H1 (cell line): ENCODE measurements around the gene ANK2. TPM values are rescaled to one million over a fixed set of nuclear protein-coding genes. Genes with fewer than 3 reads are reported as not detected.

Source experiments
- CTCF ChIA-PET: fragments of 300-600 bp; sonication (Branson Sonifier 250); formaldehyde crosslinking; loops from one replicate; lab custom pipeline; 2021; ENCODE audit not compliant: partially characterized antibody; lab: Charles Lee
- POLR2A ChIA-PET: fragments of 300-600 bp; sonication (Branson Sonifier 250); formaldehyde crosslinking; loops from one replicate; lab custom pipeline; 2021; ENCODE audit warnings: inconsistent platforms; ENCODE audit not compliant: partially characterized antibody; lab: Charles Lee
- DNase-seq, 2 experiments: peaks; one replicate each; pipeline versions ENCODE4 v3.0.0 to v3.0.0-alpha.2; 2010 to 2022; ENCODE audit warnings: low spot score in 2 of 2, low read depth in 1 of 2, mixed read lengths in 1 of 2
- FAIRE-seq: peaks from 2 replicates; lab custom pipeline; 2011; peaks lifted over from hg19 to GRCh38; lab: Jason Lieb, UNC
- H2AFZ ChIP-seq: 2 replicates; pipeline ENCODE4 v1.8.1; 2012; ENCODE audit warnings: low read length, inconsistent platforms
- H2AK5ac ChIP-seq: 2 replicates; pipeline ENCODE4 v1.6.1; 2013; ENCODE audit warnings: low read depth, low read length
- H2BK120ac ChIP-seq: replicated peaks from 2 replicates; pipeline ENCODE3; 2013; ENCODE audit warnings: low read depth, low read length, inconsistent platforms
- H2BK12ac ChIP-seq: 2 replicates; pipeline ENCODE4 v1.6.1; 2013; ENCODE audit warnings: low read depth, low read length
- H2BK15ac ChIP-seq: 2 replicates; pipeline ENCODE4 v1.6.1; 2013; ENCODE audit warnings: low read length
- H2BK20ac ChIP-seq: 2 replicates; pipeline ENCODE4 v1.6.1; 2013; ENCODE audit warnings: low read length
- H2BK5ac ChIP-seq: 2 replicates; pipeline ENCODE4 v1.6.1; 2013; ENCODE audit warnings: low read depth, low read length
- H3K14ac ChIP-seq: 2 replicates; pipeline ENCODE4 v1.6.1; 2013; ENCODE audit warnings: inconsistent platforms; ENCODE audit not compliant: insufficient read length
- H3K18ac ChIP-seq: 2 replicates; pipeline ENCODE4 v1.6.1; 2013; ENCODE audit warnings: low read length; ENCODE audit errors: extremely low read depth
- H3K23ac ChIP-seq: 2 replicates; pipeline ENCODE4 v1.6.1; 2013; ENCODE audit warnings: inconsistent platforms; ENCODE audit not compliant: insufficient read length
- H3K23me2 ChIP-seq: 2 replicates; pipeline ENCODE4 v1.6.1; 2013; ENCODE audit warnings: low read depth, low read length
- H3K27ac ChIP-seq: 2 replicates; pipeline ENCODE4 v1.6.1; 2011; ENCODE audit warnings: low read depth, low read length, inconsistent platforms
- H3K27me3 ChIP-seq, 4 experiments: replicated peaks in 1 of 4; 1 replicate in 1 of 4; 2 replicates in 3 of 4; pipeline versions ENCODE4 v1.6.1 to v1.8.1; 2011 to 2013; ENCODE audit warnings: low read length in 3 of 4, mild to moderate bottlenecking in 3 of 4, inconsistent platforms in 2 of 4, mixed read lengths in 2 of 4, moderate library complexity in 1 of 4; ENCODE audit not compliant: control insufficient read depth in 3 of 4, insufficient read depth in 3 of 4; ENCODE audit errors: extremely low read depth in 1 of 4
- H3K36me3 ChIP-seq, 4 experiments: 2 replicates each; pipeline versions ENCODE4 v1.6.1 to v1.8.1; 2011 to 2013; ENCODE audit warnings: mild to moderate bottlenecking in 4 of 4, low read length in 3 of 4, moderate library complexity in 2 of 4, control low read depth in 1 of 4, inconsistent platforms in 1 of 4; ENCODE audit not compliant: insufficient read depth in 4 of 4, control insufficient read depth in 2 of 4
- H3K4ac ChIP-seq: replicated peaks from 2 replicates; pipeline ENCODE3; 2013; ENCODE audit warnings: low read length, low read depth, mixed read lengths, inconsistent platforms; ENCODE audit not compliant: insufficient read length
- H3K4me1 ChIP-seq, 4 experiments: replicated peaks in 1 of 4; 1 replicate in 1 of 4; 2 replicates in 3 of 4; pipeline versions ENCODE4 v1.6.1 to v1.8.1; 2011 to 2013; ENCODE audit warnings: low read length in 3 of 4, inconsistent platforms in 2 of 4, mixed read lengths in 1 of 4; ENCODE audit not compliant: insufficient read depth in 4 of 4, control insufficient read depth in 3 of 4
- H3K4me2 ChIP-seq, 2 experiments: 2 replicates each; pipeline versions ENCODE4 v1.6.1 to v1.8.1; 2011 to 2013; ENCODE audit warnings: low read depth in 2 of 2, low read length in 2 of 2, control low read depth in 1 of 2, inconsistent platforms in 1 of 2, mild to moderate bottlenecking in 1 of 2; ENCODE audit not compliant: insufficient read depth in 1 of 2
- H3K4me3 ChIP-seq, 4 experiments: fragments of 200-600, 300-600 bp in 1 of 4; sonication (generic), shearing (Covaris generic), sonication (Bioruptor Twin) in 1 of 4; 2 replicates each; pipeline versions ENCODE4 v1.5.1 to v1.8.1; 2011 to 2016; ENCODE audit warnings: low read length in 4 of 4, low read depth in 3 of 4, control low read depth in 2 of 4, inconsistent platforms in 2 of 4, mild to moderate bottlenecking in 2 of 4, mixed read lengths in 1 of 4, moderate library complexity in 1 of 4; ENCODE audit not compliant: insufficient read depth in 2 of 4; ENCODE audit errors: extremely low read depth in 1 of 4
- H3K56ac ChIP-seq: replicated peaks from 2 replicates; pipeline ENCODE3; 2013; ENCODE audit warnings: low read depth, mild to moderate bottlenecking, mixed read lengths, low read length, inconsistent platforms; ENCODE audit not compliant: insufficient read length
- H3K79me1 ChIP-seq: 2 replicates; pipeline ENCODE4 v1.6.1; 2013; ENCODE audit warnings: low read depth, low read length, control low read depth
- H3K79me2 ChIP-seq, 2 experiments: 2 replicates each; pipeline versions ENCODE4 v1.6.1 to v1.8.1; 2012 to 2013; ENCODE audit warnings: low read length in 2 of 2, mild to moderate bottlenecking in 2 of 2, inconsistent platforms in 1 of 2; ENCODE audit not compliant: insufficient read depth in 2 of 2, control insufficient read depth in 1 of 2
- H3K9ac ChIP-seq, 4 experiments: replicated peaks in 1 of 4; 1 replicate in 1 of 4; 2 replicates in 3 of 4; pipeline versions ENCODE4 v1.6.1 to v1.8.1; 2011 to 2013; ENCODE audit warnings: low read depth in 3 of 4, low read length in 3 of 4, control low read depth in 2 of 4, mild to moderate bottlenecking in 2 of 4, moderate library complexity in 2 of 4, inconsistent platforms in 1 of 4; ENCODE audit errors: extremely low read depth in 1 of 4
- H3K9me3 ChIP-seq, 2 experiments: 2 replicates each; pipeline versions ENCODE4 v1.6.1 to v1.8.1; 2012 to 2013; ENCODE audit warnings: mild to moderate bottlenecking in 2 of 2, moderate library complexity in 2 of 2, control low read depth in 1 of 2, inconsistent platforms in 1 of 2, low read depth in 1 of 2, low read length in 1 of 2, mixed read lengths in 1 of 2; ENCODE audit not compliant: insufficient read depth in 2 of 2
- H4K20me1 ChIP-seq, 2 experiments: replicated peaks in 1 of 2; 2 replicates each; pipeline versions ENCODE3 to v1.8.1; 2011 to 2013; ENCODE audit warnings: inconsistent platforms in 2 of 2, low read length in 2 of 2, mild to moderate bottlenecking in 1 of 2; ENCODE audit not compliant: insufficient read depth in 2 of 2, control insufficient read depth in 1 of 2
- H4K5ac ChIP-seq: 2 replicates; pipeline ENCODE4 v1.6.1; 2013; ENCODE audit warnings: low read length, low read depth, mixed read lengths, inconsistent platforms; ENCODE audit not compliant: insufficient read length
- H4K8ac ChIP-seq: 2 replicates; pipeline ENCODE4 v1.8.0; 2013; ENCODE audit warnings: mild to moderate bottlenecking, moderate library complexity, low read length, inconsistent platforms; ENCODE audit not compliant: insufficient read depth; ENCODE audit errors: extremely low read depth
- H4K91ac ChIP-seq: replicated peaks from 2 replicates; pipeline ENCODE3; 2013; ENCODE audit warnings: low read length, mixed read lengths, inconsistent platforms; ENCODE audit not compliant: insufficient read length
- HDAC2 ChIP-seq, 2 experiments: fragments of 300-600 bp in 1 of 2; sonication (generic) in 1 of 2; IDR thresholded peaks; 2 replicates each; pipeline ENCODE4 v1.6.1; 2011 to 2012; ENCODE audit warnings: low read depth in 2 of 2, low read length in 2 of 2, mild to moderate bottlenecking in 2 of 2, moderate library complexity in 2 of 2, borderline replicate concordance in 1 of 2, inconsistent platforms in 1 of 2
- PHF8 ChIP-seq: fragments of 200-600 bp; sonication (generic); conservative IDR thresholded peaks from 2 replicates; pipeline ENCODE4 v1.7.1; 2012; ENCODE audit warnings: low read depth, mild to moderate bottlenecking, inconsistent platforms, low read length, moderate library complexity
- POU5F1 ChIP-seq: IDR thresholded peaks from 2 replicates; pipeline ENCODE4 v1.6.1; 2011; ENCODE audit warnings: low read depth, mild to moderate bottlenecking, low read length, moderate library complexity
- RXRA ChIP-seq: IDR thresholded peaks from 2 replicates; pipeline ENCODE4 v1.6.1; 2011; ENCODE audit warnings: low read depth, mild to moderate bottlenecking, low read length, moderate library complexity; ENCODE audit not compliant: insufficient read depth
- TEAD4 ChIP-seq: IDR thresholded peaks from 2 replicates; pipeline ENCODE4 v1.6.1; 2012; ENCODE audit warnings: low read depth, low read length, inconsistent platforms, mixed read lengths
- WGBS, 2 experiments: shearing (Covaris generic) in 1 of 2; methylation state at CpG; one replicate each; pipeline versions ENCODE4 v1.1.6 to v1.1.7; 2013 to 2015; ENCODE audit warnings: low lambda C conversion rate in 2 of 2, mixed read lengths in 2 of 2, inconsistent platforms in 1 of 2, low coverage in 1 of 2, missing lambda C conversion rate in 1 of 2; ENCODE audit not compliant: insufficient replicate concordance in 2 of 2, insufficient coverage in 1 of 2, insufficient read length in 1 of 2; ENCODE audit errors: extremely low coverage in 1 of 2, missing lambda C conversion rate in 1 of 2; 5-methylcytosine and 5-hydroxymethylcytosine counted together
- polyA plus RNA-seq, 7 experiments: library from polyadenylated mRNA; depleted of rRNA in 3 of 7; stranded (reverse) in 5 of 7; unstranded in 2 of 7; fragments of >200 nt in 5 of 7; fragments of 200-250 nt in 2 of 7; gene quantifications; 1 replicate in 5 of 7; 2 replicates in 1 of 7; 4 replicates in 1 of 7; pipeline versions ENCODE4 v1.2.1 to v1.2.3, GENCODE V29; 2011 to 2013; ENCODE audit warnings: missing spikeins in 2 of 7, mixed read lengths in 2 of 7
- total RNA-seq: library from RNA; stranded (reverse); fragmentation: NEBNext Ultra II Directional; extraction: Animal tissue kit (Norgen Biotek cat#: 25700); gene quantifications from 2 replicates; pipeline ENCODE4 v1.2.1, GENCODE V29; 2021

ANK2 gene
- total and polyA plus RNA-seq, 2 of the 8 experiments (the other 6 are each of a cell fraction or from before 2014, with no cell fraction given), result 14.2 to 35.1 TPM

GRCh38 chr4:113122066-113122465 lies 72.6 kb downstream of the ANK2 start:
- H4K91ac ChIP-seq, result no peak overlapping the region
- no peaks in the 10 kb centered on the region for H3K27me3 ChIP-seq
- H2BK12ac ChIP-seq, result no peak overlapping the region
- H3K9me3 ChIP-seq, result no peaks in the 10 kb centered on the region
- H3K79me2 ChIP-seq, result no peaks in the 10 kb centered on the region
- CTCF ChIA-PET, result interaction anchor here (1.5 kb wide), 1 partner anchor 16 kb away, joined by 3 read pairs; no protein-coding TSS in a partner anchor
- H4K20me1 ChIP-seq, result no peaks in the 10 kb centered on the region
- peaks cover 0 to 3% (median 1%) of the 10 kb centered on the region in 4 experiments; a peak in 3 of 7 replicates for H3K4me1 ChIP-seq
- no peak overlapping the region for H3K4me2 ChIP-seq
- H3K56ac ChIP-seq, result no peak overlapping the region
- H2BK20ac ChIP-seq, result no peak overlapping the region
- no peak overlapping the region for H2AK5ac ChIP-seq
- no peak overlapping the region for H3K4me3 ChIP-seq
- no peak overlapping the region for H2AFZ ChIP-seq
- POLR2A ChIA-PET, result no interaction called here
- no peak overlapping the region for H3K9ac ChIP-seq
- 95% methylated on average over 1 of the region's 1 CpG; no CpG with 5 or more reads in 1 of the 2 experiments for WGBS, 2 experiments
- no peak for DNase-seq
- no peaks in the 10 kb centered on the region for H3K36me3 ChIP-seq
- no peak overlapping the region for H3K14ac ChIP-seq
- H3K4ac ChIP-seq, result no peak overlapping the region
- no peak overlapping the region for H3K18ac ChIP-seq
- no peak for TF ChIP-seq PHF8
- no peak for TF ChIP-seq POU5F1
- no peak for TF ChIP-seq HDAC2 (IDR thresholded peaks at IDR 0.05; ENCODE audit: borderline replicate concordance in 1 of 2, low read depth in 2 of 2, low read length in 2 of 2)
- TF ChIP-seq TEAD4, result no peak
- TF ChIP-seq RXRA, result no peak
- H2BK15ac ChIP-seq, result no peak overlapping the region
- no peak overlapping the region for H3K23ac ChIP-seq
- H3K79me1 ChIP-seq, result no peaks in the 10 kb centered on the region
- no peak overlapping the region for H2BK5ac ChIP-seq
- H4K8ac ChIP-seq, result no peak overlapping the region
- H3K27ac ChIP-seq, result no peak overlapping the region
- FAIRE-seq, result no peak
- H3K23me2 ChIP-seq, result no peaks in the 10 kb centered on the region
- H4K5ac ChIP-seq, result no peak overlapping the region
- no peak overlapping the region for H2BK120ac ChIP-seq
